GM10266 (cell line): ENCODE results near the gene DGCR6.
"Not testable (repeated sequence)": the region's sequence is repeated elsewhere in the genome, so short reads cannot be mapped to it uniquely, and the experiment has no call there.

Experiments used
- DNase-seq: peaks from one replicate; pipeline ENCODE4 v3.0.0; 2012; ENCODE audit errors: extremely low spot score
- CTCF ChIP-seq: IDR thresholded peaks from 2 replicates; pipeline ENCODE4 v1.5.1; 2012; ENCODE audit warnings: mild to moderate bottlenecking, low read depth; ENCODE audit not compliant: control insufficient read depth, insufficient read depth; ENCODE audit errors: missing control alignments

The DGCR6 gene

GRCh38 chr22:18954990-18955571 lies 49.0 kb downstream of the DGCR6 start:
- no peak for TF ChIP-seq CTCF
- no peak for DNase-seq

- DNase-seq, result no peak
- no peak for TF ChIP-seq CTCF
Measured at GRCh38 chr22:18955696-18956095, 49.6 kb downstream of the DGCR6 start.

- not testable (repeated sequence) for DNase-seq
Measured at GRCh38 chr22:18956121-18956895, 50.2 kb downstream of the DGCR6 start.

GRCh38 chr22:18956956-18957355 lies 50.8 kb downstream of the DGCR6 start:
- DNase-seq, result not testable (repeated sequence)

- not testable (repeated sequence) for DNase-seq
Measured at GRCh38 chr22:18957621-18958320, 51.7 kb downstream of the DGCR6 start.

- not testable (repeated sequence) for DNase-seq
Measured at GRCh38 chr22:18958321-18958705, 52.2 kb downstream of the DGCR6 start.

- DNase-seq, result not testable (repeated sequence)
Measured at GRCh38 chr22:18958738-18959137, 52.6 kb downstream of the DGCR6 start.

- DNase-seq, result not testable (repeated sequence)
Measured at GRCh38 chr22:18959266-18959665, 53.1 kb downstream of the DGCR6 start.

- DNase-seq, result not testable (repeated sequence)
Measured at GRCh38 chr22:18959741-18960140, 53.6 kb downstream of the DGCR6 start.

- not testable (repeated sequence) for DNase-seq
Measured at GRCh38 chr22:18960166-18960820, 54.2 kb downstream of the DGCR6 start.

- not testable (repeated sequence) for DNase-seq
Measured at GRCh38 chr22:18961201-18961600, 55.1 kb downstream of the DGCR6 start.
